IMR-90 (cell line): ENCODE results near the gene TBC1D22A. TPM values are rescaled to one million over a fixed set of nuclear protein-coding genes. Genes with fewer than 3 reads are reported as not detected.

Experiments
- ATAC-seq: fragments of 200-7000 bp; cut with Tn5 transposase; 2 replicates; pipeline ENCODE4 v1.9.1; 2020; ENCODE audit warnings: low read depth, mild to moderate bottlenecking, moderate library complexity
- BruUV-seq: library from RNA; stranded (reverse); fragments of 400-500 nt; replicated peaks from 2 replicates; lab custom pipeline; 2021; lab: Mats Ljungman, UMichigan
- CTCF ChIA-PET: fragments of 300-600 bp; formaldehyde crosslinking; extraction: SDS; loops from one replicate; lab custom pipeline; 2021; ENCODE audit warnings: antibody characterized with exemption; lab: Yijun Ruan, JAX
- POLR2A ChIA-PET: fragments of 300-600 bp; sonication (Branson Sonifier 250); formaldehyde crosslinking; loops from one replicate; lab custom pipeline; 2022; ENCODE audit warnings: antibody characterized with exemption; ENCODE audit not compliant: unreplicated experiment; lab: Charles Lee
- DNase-seq: peaks from one replicate; pipeline ENCODE4 v3.0.0; 2013
- H2AFZ ChIP-seq: replicated peaks from 2 replicates; pipeline ENCODE3; 2013; ENCODE audit warnings: low read length, mild to moderate bottlenecking; ENCODE audit not compliant: poor library complexity
- H2AK5ac ChIP-seq: 2 replicates; pipeline ENCODE4 v1.6.1; 2013; ENCODE audit warnings: low read depth, low read length, inconsistent platforms
- H2AK9ac ChIP-seq: replicated peaks from 2 replicates; pipeline ENCODE3; 2013; ENCODE audit warnings: mild to moderate bottlenecking, low read depth, low read length, moderate library complexity; ENCODE audit not compliant: poor library complexity
- H2BK120ac ChIP-seq: 2 replicates; pipeline ENCODE4 v1.6.1; 2013; ENCODE audit warnings: low read depth, low read length, inconsistent platforms
- H2BK15ac ChIP-seq: 3 replicates; pipeline ENCODE4 v1.6.1; 2013; ENCODE audit warnings: low read depth, low read length, inconsistent platforms
- H2BK20ac ChIP-seq: 2 replicates; pipeline ENCODE4 v1.6.1; 2013; ENCODE audit warnings: low read depth, mild to moderate bottlenecking, inconsistent platforms, low read length, moderate library complexity
- H2BK5ac ChIP-seq: 2 replicates; pipeline ENCODE4 v1.6.1; 2013; ENCODE audit warnings: mild to moderate bottlenecking, low read depth, low read length, inconsistent platforms; ENCODE audit not compliant: poor library complexity, severe bottlenecking
- H3K14ac ChIP-seq: replicated peaks from 2 replicates; pipeline ENCODE4 v1.6.1; 2013; ENCODE audit warnings: low read depth, low read length, inconsistent platforms
- H3K18ac ChIP-seq: 2 replicates; pipeline ENCODE4 v1.6.1; 2013; ENCODE audit warnings: low read depth, low read length, control low read depth
- H3K23ac ChIP-seq: 2 replicates; pipeline ENCODE4 v1.6.1; 2013; ENCODE audit warnings: low read depth, low read length, inconsistent platforms
- H3K27ac ChIP-seq: 2 replicates; pipeline ENCODE4 v1.5.1; 2013; ENCODE audit warnings: mild to moderate bottlenecking, control low read depth, low read length; ENCODE audit not compliant: insufficient read depth
- H3K27me3 ChIP-seq: 2 replicates; pipeline ENCODE4 v1.6.1; 2013; ENCODE audit warnings: low read length; ENCODE audit not compliant: control insufficient read depth, insufficient read depth
- H3K36me3 ChIP-seq: 2 replicates; pipeline ENCODE4 v1.6.1; 2013; ENCODE audit warnings: low read length, mixed read lengths; ENCODE audit not compliant: control insufficient read depth, insufficient read depth
- H3K4ac ChIP-seq: 2 replicates; pipeline ENCODE4 v1.6.1; 2013; ENCODE audit warnings: low read depth, low read length, inconsistent platforms
- H3K4me1 ChIP-seq: 2 replicates; pipeline ENCODE4 v1.6.1; 2013; ENCODE audit warnings: low read length, mixed read lengths; ENCODE audit not compliant: control insufficient read depth, insufficient read depth
- H3K4me2 ChIP-seq: 2 replicates; pipeline ENCODE4 v1.6.1; 2013; ENCODE audit warnings: low read depth, mild to moderate bottlenecking, control low read depth, low read length, moderate library complexity
- H3K4me3 ChIP-seq: 2 replicates; pipeline ENCODE4 v1.5.1; 2013; ENCODE audit warnings: low read depth, mild to moderate bottlenecking, control low read depth, low read length, moderate library complexity; ENCODE audit not compliant: insufficient read depth
- H3K56ac ChIP-seq: 2 replicates; pipeline ENCODE4 v1.6.1; 2013; ENCODE audit warnings: low read length, inconsistent platforms; ENCODE audit not compliant: insufficient read depth; ENCODE audit errors: extremely low read depth
- H3K79me1 ChIP-seq, 2 experiments: 2 replicates each; pipeline ENCODE4 v1.6.1; 2013; ENCODE audit warnings: low read length in 2 of 2, inconsistent platforms in 1 of 2, low read depth in 1 of 2
- H3K9ac ChIP-seq: 2 replicates; pipeline ENCODE4 v1.6.1; 2013; ENCODE audit warnings: low read depth, low read length, control low read depth
- H3K9me1 ChIP-seq: 2 replicates; pipeline ENCODE4 v1.6.1; 2013; ENCODE audit warnings: low read length, inconsistent platforms; ENCODE audit not compliant: insufficient read depth
- H3K9me3 ChIP-seq: 2 replicates; pipeline ENCODE4 v1.6.1; 2013; ENCODE audit warnings: low read length; ENCODE audit not compliant: control insufficient read depth, insufficient read depth
- H4K20me1 ChIP-seq: 2 replicates; pipeline ENCODE4 v1.6.1; 2013; ENCODE audit warnings: low read length, inconsistent platforms; ENCODE audit not compliant: insufficient read depth
- H4K5ac ChIP-seq: 2 replicates; pipeline ENCODE4 v1.6.1; 2013; ENCODE audit warnings: mild to moderate bottlenecking, low read depth, low read length, control low read depth
- H4K8ac ChIP-seq, 2 experiments: 2 replicates each; pipeline ENCODE4 v1.6.1; 2013; ENCODE audit warnings: low read depth in 2 of 2, low read length in 2 of 2, control low read depth in 1 of 2, inconsistent platforms in 1 of 2
- H4K91ac ChIP-seq: 2 replicates; pipeline ENCODE4 v1.6.1; 2013; ENCODE audit warnings: low read depth, low read length, inconsistent platforms; ENCODE audit not compliant: insufficient read depth
- BHLHE40 ChIP-seq: fragments of 150-350 bp; IDR thresholded peaks from 2 replicates; pipeline ENCODE4 v1.6.1; 2016; ENCODE audit warnings: mild to moderate bottlenecking, low read depth, low read length
- CTCF ChIP-seq: conservative IDR thresholded peaks from 2 replicates; pipeline ENCODE4 v1.5.1; 2012; ENCODE audit warnings: mild to moderate bottlenecking, low read depth, low read length, improper control_type of control experiment
- ELK1 ChIP-seq: fragments of 150-350 bp; IDR thresholded peaks from 2 replicates; pipeline ENCODE4 v1.6.1; 2016; ENCODE audit warnings: low read depth, mild to moderate bottlenecking, low read length, moderate library complexity, borderline replicate concordance
- MAFK ChIP-seq: IDR thresholded peaks from 2 replicates; pipeline ENCODE4 v1.6.1; 2012; ENCODE audit warnings: low read depth, low read length, improper control_type of control experiment
- WGBS, 2 experiments: methylation state at CpG; one replicate each; pipeline versions ENCODE4 v1.1.5 to v1.1.7; 2013; ENCODE audit warnings: missing lambda C conversion rate in 2 of 2; ENCODE audit not compliant: insufficient read length in 1 of 2; ENCODE audit errors: extremely low coverage in 2 of 2; 5-methylcytosine and 5-hydroxymethylcytosine counted together
- dilution Hi-C: fragments of 300-500 bp; cut with HindIII; formaldehyde crosslinking; loops from one replicate; pipeline ENCODE4 v1.14.3; 2018; ENCODE audit warnings: low sequenced_read_pairs; ENCODE audit not compliant: unreplicated experiment
- in situ Hi-C: fragments of 300-500 bp; cut with MboI; formaldehyde crosslinking; loops from 3 replicates; pipeline ENCODE4 v1.14.3; 2019; ENCODE audit warnings: low sequenced_read_pairs, inconsistent platforms, mixed read lengths
- intact Hi-C: fragments of 100-400 bp; cut with micrococcal nuclease; formaldehyde crosslinking; loops from 2 replicates; pipeline ENCODE4 v1.10.0; 2022
- polyA plus RNA-seq, 3 experiments: library from polyadenylated mRNA; depleted of rRNA; stranded (reverse); fragments of >200 nt; gene quantifications; 2 replicates each; pipeline ENCODE4 v1.2.3, GENCODE V29; 2012; ENCODE audit warnings: low replicate concordance in 1 of 3
- total RNA-seq: library from RNA; depleted of rRNA; stranded (reverse); fragments of >200 nt; gene quantifications from 2 replicates; pipeline ENCODE4 v1.2.3, GENCODE V29; 2012

Gene TBC1D22A
- total and polyA plus RNA-seq, 2 of the 4 experiments (the other 2 are of a cell fraction): 9.0 to 16.7 TPM

GRCh38 chr22:47152236-47152635, 389.8 kb downstream of the TBC1D22A start:
- H3K18ac ChIP-seq: no peak overlapping the region
- 0 out of 2 replicates have a peak, but pooled peaks cover 3% of the 10 kb centered on the region for H3K9me1 ChIP-seq
- ChIA-PET CTCF (no interaction called here), POLR2A (no interaction called here)
- no TSS peak for BruUV-seq
- dilution Hi-C loops: no loop called here
- peak overlapping the region; percentile 46 for H2AK9ac ChIP-seq
- in situ Hi-C loops: no loop called here
- no peak overlapping the region for H2BK5ac ChIP-seq
- H2BK15ac ChIP-seq: no peak overlapping the region
- no peak for TF ChIP-seq BHLHE40
- TF ChIP-seq CTCF: no peak
- no peak for TF ChIP-seq ELK1
- no peak for TF ChIP-seq MAFK
- H3K4me3 ChIP-seq: no peak overlapping the region
- no peak overlapping the region for H3K14ac ChIP-seq
- H3K79me1 ChIP-seq: peaks cover 0 to 5% of the 10 kb centered on the region in 2 experiments; a peak in 1 of 4 replicates
- no peak overlapping the region for H3K27ac ChIP-seq
- H3K9me3 ChIP-seq: peaks cover 2% of the 10 kb centered on the region; the same call in 1 of the 2 replicates
- no peaks in the 10 kb centered on the region for H3K36me3 ChIP-seq
- no peak overlapping the region for H4K5ac ChIP-seq
- no peak overlapping the region for H2AK5ac ChIP-seq
- H3K27me3 ChIP-seq: no peaks in the 10 kb centered on the region
- no peak overlapping the region for H2BK120ac ChIP-seq
- DNase-seq (no peak), ATAC-seq (no peak)
- no peak overlapping the region for H3K4ac ChIP-seq
- H3K56ac ChIP-seq: no peak overlapping the region
- H3K4me1 ChIP-seq: peaks cover 16% of the 10 kb centered on the region
- H4K8ac ChIP-seq: no peak overlapping the region
- no peak overlapping the region for H3K4me2 ChIP-seq
- no peak overlapping the region for H3K23ac ChIP-seq
- no peak overlapping the region for H2BK20ac ChIP-seq
- no peaks in the 10 kb centered on the region for H4K20me1 ChIP-seq
- WGBS, 2 experiments: 96% methylated on average over 5 of the region's 17 CpGs; no CpG with 5 or more reads in 1 of the 2 experiments
- intact Hi-C loops: loop anchor here (10.0 kb wide), 1 partner anchor 307 kb away; no protein-coding TSS in a partner anchor
- no peak overlapping the region for H2AFZ ChIP-seq
- no peak overlapping the region for H4K91ac ChIP-seq
- no peak overlapping the region for H3K9ac ChIP-seq
